Measurements from ENCODE around the gene KRT28. TPM values are rescaled to one million over a fixed set of nuclear protein-coding genes. Genes with fewer than 3 reads are reported as not detected.
"Not testable (repeated sequence)": the region's sequence is repeated elsewhere in the genome, so short reads cannot be mapped to it uniquely, and the experiment has no call there.

Gene KRT28
- total RNA-seq, 1 donor from 2014 or later, result not detected

DNA sequence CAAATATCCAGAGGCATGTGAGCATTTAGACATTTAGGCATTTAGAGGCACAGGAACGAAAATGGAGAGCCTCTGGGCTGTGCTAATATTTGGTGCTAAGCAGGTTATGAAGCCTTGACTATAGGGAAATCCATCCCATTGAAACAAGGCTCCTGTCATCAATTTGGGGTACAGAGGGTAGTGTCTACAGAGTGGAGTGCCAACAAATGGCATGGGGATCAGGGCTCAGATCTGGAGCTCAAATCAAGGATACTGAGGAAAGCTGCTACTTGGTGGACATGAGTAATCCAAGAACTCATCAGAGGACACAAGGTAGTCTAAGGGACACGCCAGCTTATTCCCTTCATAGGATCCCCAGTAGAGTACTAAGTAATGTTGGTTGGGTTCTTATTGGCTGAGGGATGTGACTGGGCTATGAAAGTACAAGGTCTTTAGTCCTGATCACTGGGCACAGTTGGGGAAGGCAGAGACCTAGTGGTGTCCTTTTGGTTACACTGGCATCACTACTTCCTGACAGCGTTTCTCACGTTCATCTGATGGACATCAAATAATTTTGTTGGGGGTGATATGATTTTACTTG, 17.4 kb upstream of the KRT28 start:
- TF ChIP-seq, protein P1, sequence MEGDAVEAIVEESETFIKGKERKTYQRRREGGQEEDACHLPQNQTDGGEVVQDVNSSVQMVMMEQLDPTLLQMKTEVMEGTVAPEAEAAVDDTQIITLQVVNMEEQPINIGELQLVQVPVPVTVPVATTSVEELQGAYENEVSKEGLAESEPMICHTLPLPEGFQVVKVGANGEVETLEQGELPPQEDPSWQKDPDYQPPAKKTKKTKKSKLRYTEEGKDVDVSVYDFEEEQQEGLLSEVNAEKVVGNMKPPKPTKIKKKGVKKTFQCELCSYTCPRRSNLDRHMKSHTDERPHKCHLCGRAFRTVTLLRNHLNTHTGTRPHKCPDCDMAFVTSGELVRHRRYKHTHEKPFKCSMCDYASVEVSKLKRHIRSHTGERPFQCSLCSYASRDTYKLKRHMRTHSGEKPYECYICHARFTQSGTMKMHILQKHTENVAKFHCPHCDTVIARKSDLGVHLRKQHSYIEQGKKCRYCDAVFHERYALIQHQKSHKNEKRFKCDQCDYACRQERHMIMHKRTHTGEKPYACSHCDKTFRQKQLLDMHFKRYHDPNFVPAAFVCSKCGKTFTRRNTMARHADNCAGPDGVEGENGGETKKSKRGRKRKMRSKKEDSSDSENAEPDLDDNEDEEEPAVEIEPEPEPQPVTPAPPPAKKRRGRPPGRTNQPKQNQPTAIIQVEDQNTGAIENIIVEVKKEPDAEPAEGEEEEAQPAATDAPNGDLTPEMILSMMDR (IDR thresholded peaks at IDR 0.05), result no peak
- H3K27me3 ChIP-seq, result peaks cover 45% of the 10 kb centered on the region
- H3K4me3 ChIP-seq, result no peak overlapping the region
- Mint-ChIP-seq H3K36me3 (peaks cover 3% of the 10 kb centered on the region), H3K27ac (no peak overlapping the region), H3K4me3 (peak overlapping the region; percentile 88), H3K4me1 (peaks cover 19% of the 10 kb centered on the region), H3K27me3 (ENCODE audit: insufficient read depth, low read depth) (peaks cover 3% of the 10 kb centered on the region), H3K9me3 (no peaks in the 10 kb centered on the region)
- H3K4me2 ChIP-seq, result no peak overlapping the region
- H4K20me1 ChIP-seq (ENCODE audit: low read depth), result no peaks in the 10 kb centered on the region
- no peak overlapping the region for H2AFZ ChIP-seq (replicated peaks)
- peaks cover 29% of the 10 kb centered on the region for H3F3A ChIP-seq (ENCODE audit: low read depth)
- peaks cover 4% of the 10 kb centered on the region for H3K4me1 ChIP-seq
- no peak overlapping the region for H3K9ac ChIP-seq
- no peak overlapping the region for H3K27ac ChIP-seq
- peaks cover 17% of the 10 kb centered on the region for H3K79me2 ChIP-seq (ENCODE audit: low read depth)
- DNase-seq (ENCODE audit: low spot score), result no peak
- no peaks in the 10 kb centered on the region for H3K9me3 ChIP-seq (ENCODE audit: low read depth)
- H3K36me3 ChIP-seq, result no peaks in the 10 kb centered on the region

DNA sequence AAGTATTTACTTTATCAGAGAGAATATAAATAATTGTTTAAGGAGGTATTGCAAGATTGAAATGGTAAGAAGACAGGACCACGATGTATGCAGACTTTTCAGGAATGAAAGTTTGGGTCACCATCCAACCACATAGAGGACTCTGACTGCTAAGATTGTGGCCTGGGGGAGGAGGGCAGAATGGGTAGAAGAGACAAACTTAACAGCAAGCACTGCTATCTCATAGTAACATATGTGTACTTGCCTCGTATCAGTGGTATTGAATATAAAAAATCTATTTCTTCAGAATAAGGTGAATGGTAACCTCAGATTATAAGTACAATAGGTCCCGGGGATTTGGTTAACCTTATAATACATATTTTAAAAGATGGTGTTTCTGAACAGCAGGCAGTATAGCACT, 16.8 kb upstream of the KRT28 start:
- peaks cover 19% of the 10 kb centered on the region for H3K4me1 Mint-ChIP-seq
- H3K27me3 Mint-ChIP-seq (ENCODE audit: insufficient read depth, low read depth), result peaks cover 2% of the 10 kb centered on the region
- H3K9ac ChIP-seq, result no peak overlapping the region
- DNase-seq (ENCODE audit: low spot score), result no peak
- peaks cover 4% of the 10 kb centered on the region for H3K4me1 ChIP-seq
- peaks cover 3% of the 10 kb centered on the region for H3K36me3 Mint-ChIP-seq
- H3K4me2 ChIP-seq, result no peak overlapping the region
- no peak overlapping the region for H3K4me3 ChIP-seq
- no peak overlapping the region for H2AFZ ChIP-seq (replicated peaks)
- H3K9me3 ChIP-seq (ENCODE audit: low read depth), result no peaks in the 10 kb centered on the region
- no peaks in the 10 kb centered on the region for H3K9me3 Mint-ChIP-seq
- no peak for TF ChIP-seq EZH2 (IDR thresholded peaks at IDR 0.05)
- TF ChIP-seq EZH2phosphoT487 (IDR thresholded peaks at IDR 0.05), result no peak
- TF ChIP-seq, protein P1 (IDR thresholded peaks at IDR 0.05), result no peak
- peaks cover 29% of the 10 kb centered on the region for H3F3A ChIP-seq (ENCODE audit: low read depth)
- no peak overlapping the region for H3K27ac ChIP-seq
- H3K27ac Mint-ChIP-seq, result no peak overlapping the region
- peak overlapping the region; percentile 88 for H3K4me3 Mint-ChIP-seq
- H3K79me2 ChIP-seq (ENCODE audit: low read depth), result peaks cover 17% of the 10 kb centered on the region
- no peaks in the 10 kb centered on the region for H3K36me3 ChIP-seq
- peaks cover 50% of the 10 kb centered on the region for H3K27me3 ChIP-seq
- no peaks in the 10 kb centered on the region for H4K20me1 ChIP-seq (ENCODE audit: low read depth)

DNA sequence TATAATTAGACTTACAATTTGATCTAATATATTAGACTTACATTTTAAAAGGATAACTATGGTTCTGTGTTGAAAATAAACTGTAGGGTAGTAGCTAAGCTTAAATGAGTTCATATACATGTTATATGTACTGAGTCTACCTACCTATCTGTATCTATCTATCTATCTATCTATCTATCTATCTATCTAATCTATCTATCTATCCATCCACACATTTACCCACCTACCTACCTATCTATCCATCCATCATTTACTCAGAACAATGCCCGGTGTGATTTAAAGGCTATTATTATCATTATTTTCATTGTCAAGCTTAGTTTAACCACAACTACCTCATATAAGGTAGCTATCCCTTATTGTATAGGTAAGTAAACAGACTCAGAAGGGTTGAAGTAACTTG, 15.6 kb upstream of the KRT28 start:
- no peak overlapping the region for H3K27ac ChIP-seq
- H3K4me1 ChIP-seq, result peaks cover 4% of the 10 kb centered on the region
- no peak overlapping the region for H3K4me2 ChIP-seq
- DNase-seq (ENCODE audit: low spot score), result no peak
- no peaks in the 10 kb centered on the region for H3K9me3 Mint-ChIP-seq
- no peaks in the 10 kb centered on the region for H3K36me3 ChIP-seq
- H3F3A ChIP-seq (ENCODE audit: low read depth), result peaks cover 29% of the 10 kb centered on the region
- no peaks in the 10 kb centered on the region for H4K20me1 ChIP-seq (ENCODE audit: low read depth)
- peaks cover 17% of the 10 kb centered on the region for H3K79me2 ChIP-seq (ENCODE audit: low read depth)
- no peak overlapping the region for H3K4me3 Mint-ChIP-seq
- H3K4me1 Mint-ChIP-seq, result peaks cover 17% of the 10 kb centered on the region
- TF ChIP-seq, protein P1 (IDR thresholded peaks at IDR 0.05), result no peak
- TF ChIP-seq EZH2 (IDR thresholded peaks at IDR 0.05) (no peak), EZH2phosphoT487 (IDR thresholded peaks at IDR 0.05) (no peak)
- no peaks in the 10 kb centered on the region for H3K9me3 ChIP-seq (ENCODE audit: low read depth)
- H3K36me3 Mint-ChIP-seq, result peaks cover 3% of the 10 kb centered on the region
- H3K9ac ChIP-seq, result no peak overlapping the region
- H3K27me3 ChIP-seq, result peaks cover 50% of the 10 kb centered on the region
- H2AFZ ChIP-seq (replicated peaks), result no peak overlapping the region
- H3K27ac Mint-ChIP-seq, result no peak overlapping the region
- H3K27me3 Mint-ChIP-seq (ENCODE audit: insufficient read depth, low read depth), result peaks cover 2% of the 10 kb centered on the region
- no peak overlapping the region for H3K4me3 ChIP-seq

DNA sequence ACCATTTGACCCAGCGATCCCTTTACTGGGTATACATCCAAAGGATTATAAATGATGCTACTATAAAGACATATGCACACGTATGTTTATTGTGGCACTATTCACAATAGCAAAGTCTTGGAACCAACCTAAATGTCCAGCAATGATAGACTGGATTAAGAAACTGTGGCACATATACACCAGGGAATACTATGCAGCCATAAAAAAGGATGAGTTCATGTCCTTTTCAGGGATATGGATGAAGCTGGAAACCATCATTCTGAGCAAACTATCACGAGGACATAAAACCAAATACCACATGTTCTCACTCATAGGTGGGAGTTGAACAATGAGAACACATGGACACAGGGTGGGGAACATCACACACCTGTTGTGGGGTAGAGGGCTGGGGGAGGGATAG, 14.9 kb upstream of the KRT28 start:
- H3K9me3 ChIP-seq (ENCODE audit: low read depth); H3K36me3 Mint-ChIP-seq; H3K4me3 ChIP-seq; H3K4me1 ChIP-seq; H3K27ac ChIP-seq; H3K4me2 ChIP-seq; DNase-seq (ENCODE audit: low spot score); H2AFZ ChIP-seq (replicated peaks); H3K27me3 Mint-ChIP-seq (ENCODE audit: insufficient read depth, low read depth); H3K27ac Mint-ChIP-seq; H3K9me3 Mint-ChIP-seq; H3K9ac ChIP-seq; H3K4me3 Mint-ChIP-seq; H4K20me1 ChIP-seq (ENCODE audit: low read depth); H3K36me3 ChIP-seq: not testable (repeated sequence)
- Histone ChIP-seq H3K27me3 (peaks cover 55% of the 10 kb centered on the region), H3K79me2 (ENCODE audit: low read depth) (peaks cover 12% of the 10 kb centered on the region), H3F3A (ENCODE audit: low read depth) (peaks cover 29% of the 10 kb centered on the region)
- peaks cover 11% of the 10 kb centered on the region for H3K4me1 Mint-ChIP-seq

All from neural progenitor cell (in vitro differentiated cells).